NCI-H2107 treated with DMSO at 0.1 percent for 48 hours (cell line): ENCODE results near the gene BBS9.
A peak's percentile ranks its signal among the peaks of the same experiment; 100 is the strongest.

Source experiments
- DNase-seq: peaks from one replicate; lab custom pipeline; 2025; ENCODE audit not compliant: unreplicated experiment; lab: John Stamatoyannopoulos, UW

BBS9 gene

GRCh38 chr7:33127085-33127484 lies 2.3 kb upstream of the BBS9 start:
- DNase-seq: no peak

DNA sequence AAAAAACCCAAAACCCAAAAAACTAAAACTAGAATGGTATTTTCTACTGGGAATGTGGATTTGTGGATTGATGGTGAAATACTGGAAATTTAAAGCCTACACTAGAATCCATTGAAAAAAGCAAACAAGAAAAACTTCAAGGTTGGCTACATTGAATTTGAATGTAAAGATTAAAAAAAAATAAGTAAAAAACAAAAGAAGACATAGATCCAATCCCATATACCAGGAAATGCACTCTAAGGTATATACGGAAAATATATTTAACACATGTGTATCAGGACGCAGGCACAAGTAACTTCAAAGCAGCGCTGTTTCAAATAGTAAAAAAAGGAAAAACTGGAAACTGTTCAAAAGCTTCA lies 754 bp upstream of the BBS9 start:
- DNase-seq: no peak

DNA sequence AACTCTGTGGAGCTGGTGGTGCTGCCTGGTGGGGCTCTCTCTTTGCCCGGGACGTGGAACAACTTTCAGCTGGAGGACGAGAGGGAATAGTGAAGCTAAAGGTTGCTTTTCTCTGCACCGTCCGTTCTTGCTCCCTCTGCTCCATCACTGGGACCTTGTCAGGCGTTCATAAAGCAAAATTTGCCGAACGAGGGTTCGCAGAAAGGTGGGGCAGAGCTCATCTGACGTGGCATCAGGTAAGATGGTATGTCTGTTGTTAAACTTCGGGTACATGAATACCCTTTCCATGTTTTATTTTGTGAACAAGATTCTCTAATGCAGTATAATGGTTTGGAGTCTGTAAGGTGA lies 416 bp downstream of the BBS9 start:
- DNase-seq: peak; percentile 32

GRCh38 chr7:33130184-33130583 lies 820 bp downstream of the BBS9 start:
- DNase-seq: no peak

DNA sequence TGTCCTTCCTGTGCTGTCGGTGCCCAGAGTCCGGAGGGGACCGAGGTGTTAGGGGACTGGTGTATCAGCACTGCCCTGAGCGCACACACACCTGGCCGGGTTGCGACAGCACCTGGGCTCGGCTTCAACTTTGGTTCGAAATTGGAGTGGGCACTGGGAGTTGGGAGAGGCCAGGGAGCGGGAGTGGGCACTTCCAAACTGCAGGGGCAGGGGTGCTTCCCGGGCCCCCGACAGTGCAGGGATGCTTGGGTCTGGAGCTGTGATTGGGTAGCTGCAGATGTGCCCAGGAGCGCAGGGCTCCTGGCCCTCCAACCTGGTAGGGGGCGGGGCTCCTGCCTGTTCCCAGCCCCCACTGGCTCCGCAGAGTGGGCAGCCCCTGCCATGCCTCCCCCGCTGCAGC lies 7.7 kb downstream of the BBS9 start:
- no peak for DNase-seq

GRCh38 chr7:33142585-33142984 lies 13.2 kb downstream of the BBS9 start:
- DNase-seq: no peak

DNA sequence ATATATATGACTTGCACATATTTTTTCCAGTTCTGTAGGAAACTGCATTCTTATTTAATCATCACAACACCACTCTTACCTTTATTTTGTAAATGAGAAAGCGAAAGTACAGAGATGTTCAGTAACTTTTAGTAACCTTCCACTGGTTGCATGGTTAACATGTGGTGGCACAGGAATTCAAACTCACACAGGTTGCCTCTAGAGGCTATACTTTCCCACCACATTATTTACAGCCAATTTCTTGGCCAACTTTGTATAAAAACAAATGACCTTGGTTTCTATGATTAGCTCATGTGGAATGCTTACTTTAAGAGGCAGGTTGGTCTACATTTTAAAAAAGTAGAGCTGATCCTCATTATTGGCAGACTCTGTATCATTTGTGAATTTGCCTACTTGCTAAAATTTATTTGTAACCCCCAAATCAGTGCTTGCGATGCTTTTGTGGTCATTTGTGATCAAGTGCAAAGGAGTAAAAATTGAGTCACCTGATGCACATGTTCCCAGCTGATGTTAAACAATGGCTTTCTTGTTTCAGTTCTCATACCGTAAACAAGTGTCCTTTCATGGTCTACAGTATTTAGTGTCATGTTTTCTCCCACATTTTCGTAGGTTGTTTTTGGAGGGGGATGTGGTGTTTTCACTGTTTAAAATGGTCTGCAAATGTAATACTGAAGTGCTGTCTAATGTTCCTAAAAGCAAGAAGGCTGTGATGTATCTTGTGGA lies 14.8 kb downstream of the BBS9 start:
- DNase-seq: no peak

- no peak for DNase-seq
These were observed 15.8 kb downstream of the BBS9 start for GRCh38 chr7:33145156-33145555.

DNA sequence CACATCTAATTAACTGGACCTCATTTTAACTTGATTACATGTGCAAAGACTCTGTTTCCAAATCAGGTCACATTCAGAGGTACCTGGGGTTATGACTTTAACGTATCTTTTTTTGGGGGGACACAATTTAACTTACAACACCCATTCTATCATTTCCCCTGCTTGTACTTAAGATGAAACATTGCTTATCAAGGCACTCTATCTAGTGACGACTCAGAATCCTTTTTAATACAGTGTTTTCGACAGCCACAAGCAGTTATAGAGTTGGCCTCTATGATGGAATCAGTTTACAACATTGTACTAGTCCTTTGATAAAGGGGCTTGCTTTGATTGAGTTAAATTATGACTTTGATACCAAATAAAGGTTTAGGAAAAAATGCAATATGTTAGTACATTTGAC lies 22.7 kb downstream of the BBS9 start:
- no peak for DNase-seq

DNA sequence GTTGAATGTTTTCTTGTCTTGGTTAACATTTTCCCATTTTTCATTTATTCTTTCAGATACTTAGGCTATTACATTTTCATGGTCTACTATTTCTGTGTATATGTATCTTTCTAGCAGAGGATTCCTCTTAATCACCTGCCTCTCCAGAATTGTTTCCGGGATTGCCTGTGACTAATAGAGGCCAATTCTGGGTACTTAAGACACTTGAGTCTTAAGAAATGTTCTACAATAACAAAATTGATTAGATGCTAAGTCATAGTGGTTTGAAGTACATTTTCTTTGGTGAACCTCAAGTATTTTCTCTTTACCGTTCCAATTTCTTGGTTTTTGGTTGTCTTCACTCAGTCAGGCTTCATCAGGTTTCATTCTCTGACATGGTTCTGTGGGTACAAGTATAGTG lies 26.4 kb downstream of the BBS9 start:
- no peak for DNase-seq

- no peak for DNase-seq
These were observed 27.1 kb downstream of the BBS9 start for GRCh38 chr7:33156441-33156840.

GRCh38 chr7:33157311-33157710 lies 27.9 kb downstream of the BBS9 start:
- no peak for DNase-seq

DNA sequence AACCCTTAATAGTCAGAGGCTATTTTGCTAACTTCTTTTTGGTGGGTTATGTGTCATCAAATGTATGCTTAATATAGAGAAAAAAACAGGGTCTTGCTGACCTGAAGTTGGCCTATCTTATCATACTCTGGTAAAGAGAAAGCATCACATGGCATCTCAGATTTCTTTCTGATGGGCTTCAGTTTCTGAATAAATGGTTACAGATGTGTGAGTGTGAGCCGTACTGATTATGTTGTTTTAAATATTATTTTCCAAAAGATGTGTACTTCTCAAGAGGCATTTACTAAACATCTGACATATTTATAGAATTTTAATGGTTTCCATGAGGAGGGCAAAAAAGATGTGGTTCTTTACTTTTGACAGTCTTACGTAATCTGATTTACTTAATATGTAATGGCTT lies 28.4 kb downstream of the BBS9 start:
- no peak for DNase-seq

GRCh38 chr7:33177876-33178275 lies 48.5 kb downstream of the BBS9 start:
- no peak for DNase-seq

GRCh38 chr7:33179519-33179918 lies 50.2 kb downstream of the BBS9 start:
- no peak for DNase-seq

DNA sequence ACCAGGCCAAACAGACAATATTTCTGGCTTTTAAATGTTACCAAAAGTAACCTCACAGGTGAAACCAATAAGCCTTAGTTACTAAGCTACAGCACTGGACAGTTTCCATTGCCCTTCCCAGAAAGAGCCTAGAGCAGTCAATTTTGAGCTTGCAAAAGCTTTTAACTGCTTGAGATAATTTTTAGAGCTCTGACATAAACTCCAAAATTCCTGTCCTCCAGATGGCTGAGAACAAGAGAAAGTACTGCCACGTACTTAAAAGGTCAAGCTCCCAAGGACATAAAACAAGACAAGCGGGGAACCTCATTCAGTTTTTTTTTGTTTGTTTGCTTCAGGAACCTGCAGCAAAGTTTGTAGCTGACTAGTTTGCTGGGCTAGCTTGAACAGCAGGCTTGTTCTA lies 54.1 kb downstream of the BBS9 start:
- DNase-seq: no peak

GRCh38 chr7:33184828-33185227 lies 55.5 kb downstream of the BBS9 start:
- no peak for DNase-seq

DNA sequence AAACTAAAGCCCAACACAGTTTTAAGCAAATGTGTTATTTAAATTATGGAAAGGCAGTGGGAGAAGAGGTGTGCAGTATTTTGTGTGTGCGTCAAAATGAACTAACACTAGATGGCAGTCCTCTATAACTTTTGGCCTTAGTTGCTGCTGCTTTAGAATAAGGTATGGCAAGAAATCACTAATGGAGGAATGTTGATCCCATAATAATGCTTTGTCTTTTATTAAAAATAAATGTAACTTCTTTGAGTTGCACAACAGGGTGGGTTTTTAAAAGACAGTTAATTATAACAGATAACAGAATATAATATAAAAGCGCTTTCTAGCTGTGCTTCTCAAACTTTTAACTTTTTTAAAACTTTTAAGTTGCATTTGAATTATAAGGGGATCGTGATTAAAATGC lies 56.4 kb downstream of the BBS9 start:
- DNase-seq: peak; percentile 77

DNA sequence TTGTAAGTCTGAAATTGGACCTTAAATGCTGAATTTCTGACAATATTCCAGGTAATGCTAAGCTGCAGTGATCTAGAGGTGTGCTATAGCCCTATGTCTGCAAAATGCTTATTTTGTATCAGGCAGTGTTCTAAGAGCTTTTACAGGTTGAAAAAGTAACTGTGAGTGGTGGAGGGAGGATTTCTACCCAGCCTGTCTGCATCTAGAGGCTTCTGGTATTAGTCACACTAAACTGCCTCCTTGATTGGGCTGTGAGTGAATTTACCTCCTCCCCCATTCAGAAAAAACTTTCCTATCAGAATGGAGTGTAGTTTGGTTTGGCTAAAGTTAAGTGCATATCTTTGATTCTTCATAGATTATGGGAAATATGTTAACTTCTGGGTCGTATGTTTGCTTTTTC lies 56.8 kb downstream of the BBS9 start:
- no peak for DNase-seq

DNA sequence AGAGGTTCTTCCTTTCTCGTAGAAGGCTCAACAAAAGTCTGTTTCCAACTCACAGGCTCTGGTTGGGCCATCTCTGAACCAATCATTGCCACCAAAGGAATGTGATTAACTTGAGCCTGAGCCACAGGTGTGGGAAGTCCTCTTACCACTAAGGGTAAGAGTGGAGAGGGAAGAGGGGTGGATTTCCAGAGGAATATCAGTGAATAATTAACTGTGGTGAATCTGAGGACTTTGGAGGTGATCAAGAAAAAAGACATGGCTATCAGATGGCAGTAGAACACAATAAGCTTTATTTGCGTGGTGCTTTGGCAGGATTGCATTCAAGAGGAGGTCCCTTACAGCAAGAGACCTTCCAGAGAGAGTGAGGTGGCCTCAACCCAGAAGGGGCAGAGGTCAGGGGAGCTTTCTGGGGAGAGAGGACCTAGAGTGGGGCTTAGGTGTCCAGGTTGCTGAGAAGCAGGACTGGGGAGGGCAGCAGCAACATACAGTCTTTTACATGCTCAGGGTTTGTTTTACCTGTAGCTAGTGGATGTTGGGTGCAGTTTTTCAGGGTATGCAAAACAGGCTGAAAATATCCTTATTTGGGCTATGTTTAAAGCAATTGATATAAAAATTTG lies 61.4 kb downstream of the BBS9 start:
- DNase-seq: no peak

- peak; percentile 4 for DNase-seq
These were observed 62.0 kb downstream of the BBS9 start for GRCh38 chr7:33191340-33191739.

- no peak for DNase-seq
These were observed 63.4 kb downstream of the BBS9 start for GRCh38 chr7:33192695-33193291.
